ENCODE measurements around the gene ATRN.
"Not testable (repeated sequence)": the region's sequence is repeated elsewhere in the genome, so short reads cannot be mapped to it uniquely, and the experiment has no call there.

Gene ATRN

GRCh38 chr20:3521852-3522740 lies 51.3 kb downstream of the ATRN start:
- no peak for DNase-seq

GRCh38 chr20:3524696-3525095 lies 53.9 kb downstream of the ATRN start:
- not testable (repeated sequence) for DNase-seq

- no peak for DNase-seq
These were observed 61.3 kb downstream of the ATRN start for GRCh38 chr20:3532089-3532615.

- DNase-seq = not testable (repeated sequence)
These were observed 66.9 kb downstream of the ATRN start for GRCh38 chr20:3537733-3538132.

- no peak for DNase-seq
These were observed 68.7 kb downstream of the ATRN start for GRCh38 chr20:3539311-3540107.

- no peak for DNase-seq
These were observed 71.3 kb downstream of the ATRN start for GRCh38 chr20:3541887-3542721.

- DNase-seq = no peak
These were observed 73.2 kb downstream of the ATRN start for GRCh38 chr20:3543901-3544507.

GRCh38 chr20:3545401-3545925 lies 74.6 kb downstream of the ATRN start:
- no peak for DNase-seq

- no peak for DNase-seq
These were observed 77.1 kb downstream of the ATRN start for GRCh38 chr20:3547906-3548305.

- DNase-seq = no peak
These were observed 80.0 kb downstream of the ATRN start for GRCh38 chr20:3550837-3551236.

GRCh38 chr20:3551681-3552434 lies 81.0 kb downstream of the ATRN start:
- DNase-seq = no peak

GRCh38 chr20:3553663-3554062 lies 82.8 kb downstream of the ATRN start:
- DNase-seq = no peak

GRCh38 chr20:3557237-3557785 lies 86.5 kb downstream of the ATRN start:
- DNase-seq = no peak

GRCh38 chr20:3559231-3559630 lies 88.4 kb downstream of the ATRN start:
- no peak for DNase-seq

GRCh38 chr20:3559637-3560036 lies 88.8 kb downstream of the ATRN start:
- DNase-seq = no peak

- DNase-seq = no peak
These were observed 89.3 kb downstream of the ATRN start for GRCh38 chr20:3560162-3560561.

- DNase-seq = no peak
These were observed 89.8 kb downstream of the ATRN start for GRCh38 chr20:3560578-3560977.

GRCh38 chr20:3563133-3563532 lies 92.3 kb downstream of the ATRN start:
- DNase-seq = no peak

- DNase-seq = peak; percentile 35 to 45
These were observed 92.8 kb downstream of the ATRN start for GRCh38 chr20:3563548-3564177.

GRCh38 chr20:3565851-3566250 lies 95.0 kb downstream of the ATRN start:
- no peak for DNase-seq

- DNase-seq = no peak
These were observed 101.3 kb downstream of the ATRN start for GRCh38 chr20:3572151-3572550.

Data from NCI-H2081 (cell line).